HepG2 (cell line): ENCODE results near the gene PEAR1.

Experiments
- CHD2 ChIP-seq: IDR thresholded peaks from 2 replicates; pipeline ENCODE4 v1.6.1; 2011; ENCODE audit warnings: low read depth, low read length, improper control_type of control experiment
- FOXM1 ChIP-seq: sonication (generic); formaldehyde crosslinking; IDR thresholded peaks from 2 replicates; pipeline ENCODE4 v1.5.0; 2020; ENCODE audit warnings: missing genetic modification reagents
- HNRNPUL1 ChIP-seq: fragments of 200-400 bp; formaldehyde crosslinking; IDR thresholded peaks from 2 replicates; pipeline ENCODE4 v1.6.1; 2017; ENCODE audit warnings: low read depth, mild to moderate bottlenecking, low read length, moderate library complexity
- MAFK ChIP-seq, 2 experiments: IDR thresholded peaks in 1 of 2; conservative IDR thresholded peaks in 1 of 2; 2 replicates each; pipeline ENCODE4 v1.6.1; 2011; ENCODE audit warnings: improper control_type of control experiment in 2 of 2, low read length in 2 of 2
- MYC ChIP-seq: sonication (generic); formaldehyde crosslinking; IDR thresholded peaks from 2 replicates; pipeline ENCODE4 v1.9.0; 2021; ENCODE audit warnings: missing genetic modification reagents, borderline replicate concordance
- PHF20 ChIP-seq: sonication (generic); formaldehyde crosslinking; IDR thresholded peaks from 2 replicates; pipeline ENCODE4 v1.5.0; 2020; ENCODE audit warnings: mild to moderate bottlenecking, missing genetic modification reagents
- POLR2AphosphoS5 ChIP-seq: IDR thresholded peaks from 2 replicates; pipeline ENCODE4 v1.6.1; 2012; ENCODE audit warnings: low read depth, low read length
- ZNF10 ChIP-seq: sonication (generic); formaldehyde crosslinking; IDR thresholded peaks from 2 replicates; pipeline ENCODE4 v1.4.0; 2020; ENCODE audit warnings: mild to moderate bottlenecking, low read depth, missing genetic modification reagents, borderline replicate concordance
- ZNF232 ChIP-seq: sonication (generic); formaldehyde crosslinking; IDR thresholded peaks from 2 replicates; pipeline ENCODE4 v1.4.0; 2020; ENCODE audit warnings: missing genetic modification reagents, borderline replicate concordance
- ZNF44 ChIP-seq: sonication (generic); formaldehyde crosslinking; IDR thresholded peaks from 2 replicates; pipeline ENCODE4 v1.5.1; 2020; ENCODE audit warnings: mild to moderate bottlenecking, missing genetic modification reagents
- ZNF468 ChIP-seq: sonication (generic); formaldehyde crosslinking; IDR thresholded peaks from 2 replicates; pipeline ENCODE4 v1.8.0; 2022; ENCODE audit warnings: mild to moderate bottlenecking, moderate library complexity, missing genetic modification reagents
- TF ChIP-seq, protein P1 (sequence below): sonication (generic); formaldehyde crosslinking; IDR thresholded peaks from 2 replicates; pipeline ENCODE4 v1.5.0; 2020; ENCODE audit warnings: mild to moderate bottlenecking, missing genetic modification reagents, moderate library complexity
- TF ChIP-seq, protein P2 (sequence below), 2 experiments: sonication (generic) in 1 of 2; formaldehyde crosslinking in 1 of 2; IDR thresholded peaks; 2 replicates each; pipeline versions ENCODE4 v1.4.0 to v1.6.1; 2016 to 2020; ENCODE audit warnings: borderline replicate concordance in 1 of 2, low read depth in 1 of 2, mild to moderate bottlenecking in 1 of 2, missing genetic modification reagents in 1 of 2
- TF ChIP-seq, protein P3 (sequence below): sonication (generic); formaldehyde crosslinking; IDR thresholded peaks from 2 replicates; pipeline ENCODE4 v1.5.0; 2020; ENCODE audit warnings: missing genetic modification reagents

DNA sequence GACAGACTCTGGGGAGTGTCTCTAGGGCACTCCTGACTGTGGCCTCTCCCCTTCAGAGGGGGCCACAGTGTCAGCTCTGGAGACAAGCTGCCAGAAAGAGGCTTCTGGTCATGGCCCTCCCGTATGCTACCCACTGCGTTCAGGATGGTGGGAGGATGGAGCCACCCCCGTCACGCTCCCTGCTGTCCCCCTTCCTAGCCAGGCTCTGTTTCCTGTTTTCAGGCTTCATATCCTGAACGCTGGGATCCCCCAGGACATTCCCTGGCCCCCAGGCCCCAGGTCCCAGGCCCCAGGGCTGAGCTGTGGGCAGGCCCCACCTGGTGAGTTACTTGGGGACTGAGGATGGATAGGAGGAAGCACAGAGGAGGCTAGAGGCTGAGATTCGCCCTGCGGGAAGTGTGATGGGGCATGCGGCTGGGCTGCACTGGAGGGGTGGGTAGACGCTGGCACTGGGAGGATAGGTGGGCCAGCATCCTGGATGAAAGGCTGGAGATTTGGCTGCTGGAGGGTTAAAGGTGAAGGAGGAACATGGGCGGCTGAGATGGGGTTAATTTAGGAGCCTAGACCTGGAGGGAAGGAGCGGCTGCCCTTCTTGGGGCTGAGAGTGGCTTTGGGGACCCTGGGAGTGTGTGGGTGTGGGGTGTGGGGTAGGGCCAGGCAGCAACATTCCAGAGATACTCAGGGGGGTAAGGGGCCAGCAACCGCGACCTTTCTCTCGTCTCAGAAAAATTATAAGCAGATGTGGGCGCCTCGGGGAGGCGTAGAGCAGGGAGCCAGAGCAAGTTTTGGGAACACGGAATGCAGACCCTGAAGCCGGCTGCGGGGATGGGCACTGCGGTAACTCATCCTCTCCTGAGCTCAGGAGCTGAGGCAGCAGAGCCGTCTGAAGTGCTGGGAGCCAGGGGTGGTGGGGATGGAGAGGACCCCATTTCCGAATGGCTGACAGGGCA, 8.7 kb downstream of the PEAR1 start:
- TF ChIP-seq HNRNPUL1 = no peak
- TF ChIP-seq MYC (CRISPR knock-in tag) = no peak
- no peak for TF ChIP-seq ZNF44
- TF ChIP-seq, protein P1, sequence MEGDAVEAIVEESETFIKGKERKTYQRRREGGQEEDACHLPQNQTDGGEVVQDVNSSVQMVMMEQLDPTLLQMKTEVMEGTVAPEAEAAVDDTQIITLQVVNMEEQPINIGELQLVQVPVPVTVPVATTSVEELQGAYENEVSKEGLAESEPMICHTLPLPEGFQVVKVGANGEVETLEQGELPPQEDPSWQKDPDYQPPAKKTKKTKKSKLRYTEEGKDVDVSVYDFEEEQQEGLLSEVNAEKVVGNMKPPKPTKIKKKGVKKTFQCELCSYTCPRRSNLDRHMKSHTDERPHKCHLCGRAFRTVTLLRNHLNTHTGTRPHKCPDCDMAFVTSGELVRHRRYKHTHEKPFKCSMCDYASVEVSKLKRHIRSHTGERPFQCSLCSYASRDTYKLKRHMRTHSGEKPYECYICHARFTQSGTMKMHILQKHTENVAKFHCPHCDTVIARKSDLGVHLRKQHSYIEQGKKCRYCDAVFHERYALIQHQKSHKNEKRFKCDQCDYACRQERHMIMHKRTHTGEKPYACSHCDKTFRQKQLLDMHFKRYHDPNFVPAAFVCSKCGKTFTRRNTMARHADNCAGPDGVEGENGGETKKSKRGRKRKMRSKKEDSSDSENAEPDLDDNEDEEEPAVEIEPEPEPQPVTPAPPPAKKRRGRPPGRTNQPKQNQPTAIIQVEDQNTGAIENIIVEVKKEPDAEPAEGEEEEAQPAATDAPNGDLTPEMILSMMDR = no peak
- TF ChIP-seq, protein P2, sequence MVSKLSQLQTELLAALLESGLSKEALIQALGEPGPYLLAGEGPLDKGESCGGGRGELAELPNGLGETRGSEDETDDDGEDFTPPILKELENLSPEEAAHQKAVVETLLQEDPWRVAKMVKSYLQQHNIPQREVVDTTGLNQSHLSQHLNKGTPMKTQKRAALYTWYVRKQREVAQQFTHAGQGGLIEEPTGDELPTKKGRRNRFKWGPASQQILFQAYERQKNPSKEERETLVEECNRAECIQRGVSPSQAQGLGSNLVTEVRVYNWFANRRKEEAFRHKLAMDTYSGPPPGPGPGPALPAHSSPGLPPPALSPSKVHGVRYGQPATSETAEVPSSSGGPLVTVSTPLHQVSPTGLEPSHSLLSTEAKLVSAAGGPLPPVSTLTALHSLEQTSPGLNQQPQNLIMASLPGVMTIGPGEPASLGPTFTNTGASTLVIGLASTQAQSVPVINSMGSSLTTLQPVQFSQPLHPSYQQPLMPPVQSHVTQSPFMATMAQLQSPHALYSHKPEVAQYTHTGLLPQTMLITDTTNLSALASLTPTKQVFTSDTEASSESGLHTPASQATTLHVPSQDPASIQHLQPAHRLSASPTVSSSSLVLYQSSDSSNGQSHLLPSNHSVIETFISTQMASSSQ (IDR thresholded peaks at IDR 0.05; ENCODE audit: low read depth) = no peak
- TF ChIP-seq, protein P2 (CRISPR knock-in tag; IDR thresholded peaks at IDR 0.05; ENCODE audit: borderline replicate concordance) = no peak
- TF ChIP-seq PHF20 (CRISPR knock-in tag) = no peak
- TF ChIP-seq CHD2 = no peak
- TF ChIP-seq ZNF10 (CRISPR knock-in tag) = no peak
- TF ChIP-seq ZNF232 (CRISPR knock-in tag) = no peak
- no peak for TF ChIP-seq POLR2AphosphoS5
- TF ChIP-seq, protein P3, sequence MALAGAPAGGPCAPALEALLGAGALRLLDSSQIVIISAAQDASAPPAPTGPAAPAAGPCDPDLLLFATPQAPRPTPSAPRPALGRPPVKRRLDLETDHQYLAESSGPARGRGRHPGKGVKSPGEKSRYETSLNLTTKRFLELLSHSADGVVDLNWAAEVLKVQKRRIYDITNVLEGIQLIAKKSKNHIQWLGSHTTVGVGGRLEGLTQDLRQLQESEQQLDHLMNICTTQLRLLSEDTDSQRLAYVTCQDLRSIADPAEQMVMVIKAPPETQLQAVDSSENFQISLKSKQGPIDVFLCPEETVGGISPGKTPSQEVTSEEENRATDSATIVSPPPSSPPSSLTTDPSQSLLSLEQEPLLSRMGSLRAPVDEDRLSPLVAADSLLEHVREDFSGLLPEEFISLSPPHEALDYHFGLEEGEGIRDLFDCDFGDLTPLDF (CRISPR knock-in tag) = no peak
- no peak for TF ChIP-seq FOXM1 (CRISPR knock-in tag)
- TF ChIP-seq MAFK (conservative IDR thresholded peaks at IDR 0.05 in 1 of 2, IDR thresholded peaks at IDR 0.05 in 1 of 2; ENCODE audit: low read length in 2 of 2) = no peak
- TF ChIP-seq ZNF468 (CRISPR knock-in tag) = no peak
